ENCODE data around the gene GRIK5. TPM values are rescaled to one million over a fixed set of nuclear protein-coding genes. Genes with fewer than 3 reads are reported as not detected.

The GRIK5 gene
- total RNA-seq, 1 donor from 2014 or later: 0.29 TPM

DNA sequence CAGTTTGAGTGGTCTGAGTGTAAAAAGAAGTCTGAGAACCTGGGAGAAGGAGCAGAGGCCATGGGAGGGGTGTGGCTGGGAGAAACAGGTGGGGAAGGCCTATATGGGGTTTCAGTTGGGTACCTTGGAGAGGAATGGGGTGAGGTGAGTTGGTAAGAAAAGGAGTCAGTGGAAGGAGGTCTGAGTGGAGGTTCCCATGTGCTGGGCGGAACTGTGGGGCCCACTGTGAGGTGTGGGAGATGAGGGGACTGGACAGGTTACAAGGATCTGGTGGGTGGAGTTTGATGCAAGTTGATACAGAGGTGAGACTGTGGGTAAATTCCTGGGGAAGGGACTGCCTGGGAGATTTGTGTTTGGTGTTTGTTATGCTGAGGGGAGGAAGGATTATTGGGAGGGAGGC lies 8.1 kb upstream of the GRIK5 start:
- ATAC-seq (no peak), DNase-seq (no peak)
- TF ChIP-seq, protein P1, sequence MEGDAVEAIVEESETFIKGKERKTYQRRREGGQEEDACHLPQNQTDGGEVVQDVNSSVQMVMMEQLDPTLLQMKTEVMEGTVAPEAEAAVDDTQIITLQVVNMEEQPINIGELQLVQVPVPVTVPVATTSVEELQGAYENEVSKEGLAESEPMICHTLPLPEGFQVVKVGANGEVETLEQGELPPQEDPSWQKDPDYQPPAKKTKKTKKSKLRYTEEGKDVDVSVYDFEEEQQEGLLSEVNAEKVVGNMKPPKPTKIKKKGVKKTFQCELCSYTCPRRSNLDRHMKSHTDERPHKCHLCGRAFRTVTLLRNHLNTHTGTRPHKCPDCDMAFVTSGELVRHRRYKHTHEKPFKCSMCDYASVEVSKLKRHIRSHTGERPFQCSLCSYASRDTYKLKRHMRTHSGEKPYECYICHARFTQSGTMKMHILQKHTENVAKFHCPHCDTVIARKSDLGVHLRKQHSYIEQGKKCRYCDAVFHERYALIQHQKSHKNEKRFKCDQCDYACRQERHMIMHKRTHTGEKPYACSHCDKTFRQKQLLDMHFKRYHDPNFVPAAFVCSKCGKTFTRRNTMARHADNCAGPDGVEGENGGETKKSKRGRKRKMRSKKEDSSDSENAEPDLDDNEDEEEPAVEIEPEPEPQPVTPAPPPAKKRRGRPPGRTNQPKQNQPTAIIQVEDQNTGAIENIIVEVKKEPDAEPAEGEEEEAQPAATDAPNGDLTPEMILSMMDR (IDR thresholded peaks at IDR 0.05): no peak
- intact Hi-C loops (cut with DNase I): no loop called here
- Histone ChIP-seq H3K4me1 (peaks cover 9% of the 10 kb centered on the region), H3K4me3 (no peak overlapping the region), H3K27ac (no peak overlapping the region), H3K27me3 (no peaks in the 10 kb centered on the region), H3K36me3 (peaks cover 35% of the 10 kb centered on the region), H3K9me3 (no peaks in the 10 kb centered on the region)

DNA sequence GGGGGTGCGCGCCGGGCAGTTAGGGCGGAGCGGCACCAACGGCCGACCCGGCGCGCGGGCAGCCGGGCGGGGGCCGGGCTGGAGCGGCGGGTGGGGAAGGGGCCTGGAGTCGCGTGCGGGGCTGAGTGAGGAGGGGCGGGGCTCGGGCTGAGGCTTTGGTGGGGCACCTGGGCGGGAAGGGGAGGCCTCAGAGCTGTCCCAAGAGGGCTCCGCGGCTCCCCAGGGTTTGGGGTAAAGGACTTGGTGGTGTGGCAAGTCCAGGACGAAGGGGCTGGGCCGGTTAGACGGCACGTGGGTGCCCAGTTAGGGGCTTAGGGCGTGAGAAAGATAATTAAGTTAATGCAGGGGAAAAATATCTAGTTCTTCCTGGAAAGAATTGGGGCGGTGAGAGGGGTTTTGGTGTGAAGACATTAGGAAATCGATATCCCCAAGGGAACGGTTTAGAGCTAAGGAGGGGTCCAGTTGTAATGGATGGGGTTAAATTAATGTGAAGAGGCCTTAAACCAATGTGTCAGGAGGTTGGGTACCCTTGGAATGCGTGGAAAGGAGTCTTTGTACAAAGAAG lies 6.5 kb upstream of the GRIK5 start:
- H3K4me1 ChIP-seq: peaks cover 9% of the 10 kb centered on the region
- intact Hi-C loops (cut with DNase I): no loop called here
- DNase-seq (no peak), ATAC-seq (no peak)
- H3K27ac ChIP-seq: peak overlapping the region; percentile 84
- H3K9me3 ChIP-seq: no peaks in the 10 kb centered on the region
- peak overlapping the region; percentile 69 for H3K4me3 ChIP-seq
- no peaks in the 10 kb centered on the region for H3K27me3 ChIP-seq
- TF ChIP-seq, protein P1 (IDR thresholded peaks at IDR 0.05): no peak
- H3K36me3 ChIP-seq: peaks cover 31% of the 10 kb centered on the region

DNA sequence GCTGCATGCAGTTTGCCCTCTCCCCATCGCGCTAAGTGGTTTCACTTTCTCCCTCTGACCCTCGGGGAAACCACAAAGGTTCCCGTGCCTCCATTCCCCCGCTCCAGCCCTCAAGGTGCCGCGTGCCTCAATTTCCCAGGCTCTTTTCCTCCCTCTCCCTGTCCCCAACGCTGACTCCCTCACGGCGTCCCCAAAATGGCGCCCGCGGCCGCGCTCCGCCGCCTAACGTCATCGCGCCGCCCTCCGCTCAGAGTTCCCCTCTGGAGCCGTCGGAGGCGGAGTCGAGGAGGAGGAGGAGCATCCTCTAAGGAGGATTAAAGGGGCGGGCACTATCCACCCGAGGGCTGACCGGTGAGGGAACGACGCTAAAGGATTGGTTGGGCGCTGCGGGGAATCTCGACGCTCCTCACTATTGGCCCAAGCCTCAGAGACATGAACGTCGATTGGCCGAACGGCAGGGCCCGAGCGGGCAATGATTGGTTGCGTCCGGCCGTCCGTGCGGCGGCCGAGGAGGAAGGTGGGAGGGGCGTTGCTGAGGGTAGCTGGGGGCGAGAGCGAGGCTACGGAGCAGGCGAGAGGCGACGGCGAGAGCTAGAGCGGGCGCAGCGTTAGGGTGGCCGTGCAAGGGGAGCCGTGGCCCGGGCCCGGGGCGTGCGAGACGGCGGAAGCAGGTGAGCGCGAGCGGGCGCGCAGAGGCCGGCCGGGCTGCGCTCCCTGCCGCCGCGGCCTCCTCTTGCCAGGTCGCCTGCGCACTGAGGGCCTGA lies 5.8 kb upstream of the GRIK5 start, which contains the start of gene ZNF574:
ZNF574 (plus strand) TSS at position 551 of the 764 bp plus-strand sequence. CDS start 2,441 bp downstream, outside the sequence.
- DNase-seq: peak; percentile 99
- Histone ChIP-seq H3K27ac (peak within 1 kb of the TSS; percentile 97), H3K9me3 (no peaks in the 10 kb centered on the region), H3K36me3 (peaks cover 24% of the 10 kb centered on the region), H3K4me3 (peak within 1 kb of the TSS; percentile 69), H3K4me1 (peaks cover 9% of the 10 kb centered on the region), H3K27me3 (no peaks in the 10 kb centered on the region)
- TF ChIP-seq, protein P1 (IDR thresholded peaks at IDR 0.05): no peak
- intact Hi-C loops (cut with DNase I): no loop called here
- peak; percentile 98 for ATAC-seq

DNA sequence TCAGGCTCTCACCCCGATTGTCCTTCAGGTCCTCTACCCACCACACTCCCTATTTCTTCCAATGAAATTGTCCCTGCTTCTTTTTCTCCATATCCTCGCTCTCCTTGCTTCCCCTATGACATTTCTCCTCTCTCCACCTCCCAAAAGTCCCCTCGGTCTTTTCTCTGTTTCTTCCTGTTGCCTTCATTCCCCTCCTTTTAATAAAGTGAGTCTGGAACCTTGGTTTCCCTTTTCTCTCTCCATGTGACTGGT lies 5.3 kb upstream of the GRIK5 start:
- intact Hi-C loops (cut with DNase I): no loop called here
- no peak for ATAC-seq

DNA sequence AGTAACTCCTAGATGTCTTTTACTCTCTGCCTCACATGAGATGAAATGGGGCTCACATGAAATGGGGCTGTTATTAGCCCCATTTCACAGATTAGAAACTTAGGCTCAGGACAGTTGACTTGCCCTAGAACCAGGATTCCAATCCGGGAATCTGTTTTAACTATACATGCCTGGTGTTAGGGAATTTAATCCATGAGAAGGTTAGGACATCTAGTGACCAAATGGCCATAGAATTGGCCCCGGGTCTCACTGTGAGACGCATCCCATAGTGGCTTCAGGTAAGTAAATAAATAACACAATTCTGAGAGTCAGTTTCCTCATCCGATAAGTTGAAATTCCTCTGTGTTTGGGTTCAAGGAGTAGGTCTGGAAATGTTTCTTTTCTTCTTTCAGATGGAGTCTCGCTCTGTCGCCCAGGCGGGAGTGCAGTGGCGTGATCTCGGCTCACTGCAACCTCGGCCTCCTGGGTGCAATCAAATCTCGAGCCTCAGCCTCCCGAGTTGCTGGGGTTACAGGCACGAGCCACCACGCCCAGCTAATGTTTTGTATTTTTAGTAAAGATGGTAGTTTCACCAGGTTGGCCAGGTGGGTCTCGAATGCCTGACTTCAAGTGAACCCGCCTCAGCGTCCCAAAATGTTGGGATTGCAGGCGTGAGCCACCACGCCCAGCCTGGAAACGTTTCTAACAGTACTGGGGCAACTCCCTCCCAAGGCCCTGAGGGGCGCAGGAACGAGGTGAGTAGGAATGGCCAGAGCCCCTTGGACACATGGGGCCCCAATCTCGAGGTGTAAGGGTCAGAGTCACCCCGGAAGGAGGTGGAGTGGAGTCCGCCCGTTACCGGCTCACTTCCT lies 4.7 kb upstream of the GRIK5 start:
- Histone ChIP-seq H3K27me3 (no peaks in the 10 kb centered on the region), H3K27ac (peak overlapping the region; percentile 97), H3K9me3 (no peaks in the 10 kb centered on the region), H3K4me3 (peak overlapping the region; percentile 69), H3K36me3 (peaks cover 13% of the 10 kb centered on the region), H3K4me1 (peaks cover 9% of the 10 kb centered on the region)
- ATAC-seq: peak; percentile 3
- intact Hi-C loops (cut with DNase I): no loop called here
- TF ChIP-seq, protein P1 (IDR thresholded peaks at IDR 0.05): no peak
- DNase-seq: no peak

More for the DNA sequence above, 5.3 kb upstream of the GRIK5 start:
- Histone ChIP-seq H3K27me3 (no peaks in the 10 kb centered on the region), H3K36me3 (peaks cover 19% of the 10 kb centered on the region), H3K4me3 (peak overlapping the region; percentile 69), H3K9me3 (no peaks in the 10 kb centered on the region), H3K4me1 (peaks cover 9% of the 10 kb centered on the region), H3K27ac (peak overlapping the region; percentile 97)
- no peak for DNase-seq
- TF ChIP-seq, protein P1 (IDR thresholded peaks at IDR 0.05): no peak
